HCT116 (cell line): Measurements from ENCODE around the gene PRPH.
"Not testable (repeated sequence)": the region's sequence is repeated elsewhere in the genome, so short reads cannot be mapped to it uniquely, and the experiment has no call there.

ENCODE experiments used
- ATF3 ChIP-seq: IDR thresholded peaks from 2 replicates; pipeline ENCODE4 v1.6.1; 2012
- CTCF ChIP-seq, 3 experiments: fragments of 200-600 bp in 1 of 3; sonication (generic) in 1 of 3; IDR thresholded peaks in 2 of 3; conservative IDR thresholded peaks in 1 of 3; 2 replicates each; pipeline ENCODE4 v1.5.1; 2012 to 2017; ENCODE audit warnings: low read depth in 2 of 3, low read length in 2 of 3, antibody characterized with exemption in 1 of 3, borderline replicate concordance in 1 of 3, control low read depth in 1 of 3, mild to moderate bottlenecking in 1 of 3, mixed read lengths in 1 of 3, mixed run types in 1 of 3, moderate library complexity in 1 of 3; ENCODE audit not compliant: insufficient read depth in 1 of 3
- EZH2 ChIP-seq: fragments of 200-600 bp; sonication (generic); IDR thresholded peaks from 2 replicates; pipeline ENCODE4 v1.6.1; 2017; ENCODE audit warnings: antibody characterized with exemption, mixed run types
- JUND ChIP-seq: IDR thresholded peaks from 2 replicates; pipeline ENCODE4 v1.6.1; 2012
- MAX ChIP-seq: IDR thresholded peaks from 2 replicates; pipeline ENCODE4 v1.6.1; 2012
- POLR2A ChIP-seq: IDR thresholded peaks from 2 replicates; pipeline ENCODE4 v1.7.0; 2011; ENCODE audit warnings: borderline replicate concordance; ENCODE audit not compliant: insufficient read depth, insufficient read length; ENCODE audit errors: extremely low read depth
- REST ChIP-seq: IDR thresholded peaks from 2 replicates; pipeline ENCODE4 v1.6.1; 2012; ENCODE audit warnings: low read depth
- SIN3A ChIP-seq: IDR thresholded peaks from 2 replicates; pipeline ENCODE4 v1.6.1; 2012; ENCODE audit warnings: low read depth
- SP1 ChIP-seq: IDR thresholded peaks from 2 replicates; pipeline ENCODE4 v1.6.1; 2012; ENCODE audit warnings: low read depth
- ZFX ChIP-seq: fragments of 450-650 bp; IDR thresholded peaks from 2 replicates; pipeline ENCODE4 v1.6.1; 2017

- TF ChIP-seq JUND; SIN3A; EZH2; CTCF (IDR thresholded peaks at IDR 0.05 in 2 of 3, conservative IDR thresholded peaks at IDR 0.05 in 1 of 3; ENCODE audit: borderline replicate concordance in 1 of 3, insufficient read depth in 1 of 3, low read depth in 2 of 3, low read length in 2 of 3); SP1; POLR2A; ATF3; ZFX; MAX; REST: not testable (repeated sequence)
Measured at GRCh38 chr12:49280545-49280944, 14.4 kb upstream of the PRPH start.
